DOHH2 (cell line): ENCODE data around the gene MYT1.

ENCODE experiments used
- EZH2phosphoT487 ChIP-seq: fragments of 200-600 bp; sonication (generic); IDR thresholded peaks from 2 replicates; pipeline ENCODE4 v1.6.1; 2017; ENCODE audit warnings: borderline replicate concordance, mild to moderate bottlenecking, antibody characterized with exemption, low read length, moderate library complexity, mixed read lengths
- TF ChIP-seq, protein P1 (sequence below): fragments of 200-600 bp; sonication (generic); IDR thresholded peaks from one replicate; pipeline ENCODE4 v1.5.1; 2014; ENCODE audit warnings: antibody characterized with exemption, mild to moderate bottlenecking, low read depth, low read length; ENCODE audit not compliant: poor library complexity, severe bottlenecking

GRCh38 chr20:64177384-64177783 is 13.1 kb downstream of the MYT1 start:
- TF ChIP-seq EZH2phosphoT487 = no peak
- TF ChIP-seq, protein P1, sequence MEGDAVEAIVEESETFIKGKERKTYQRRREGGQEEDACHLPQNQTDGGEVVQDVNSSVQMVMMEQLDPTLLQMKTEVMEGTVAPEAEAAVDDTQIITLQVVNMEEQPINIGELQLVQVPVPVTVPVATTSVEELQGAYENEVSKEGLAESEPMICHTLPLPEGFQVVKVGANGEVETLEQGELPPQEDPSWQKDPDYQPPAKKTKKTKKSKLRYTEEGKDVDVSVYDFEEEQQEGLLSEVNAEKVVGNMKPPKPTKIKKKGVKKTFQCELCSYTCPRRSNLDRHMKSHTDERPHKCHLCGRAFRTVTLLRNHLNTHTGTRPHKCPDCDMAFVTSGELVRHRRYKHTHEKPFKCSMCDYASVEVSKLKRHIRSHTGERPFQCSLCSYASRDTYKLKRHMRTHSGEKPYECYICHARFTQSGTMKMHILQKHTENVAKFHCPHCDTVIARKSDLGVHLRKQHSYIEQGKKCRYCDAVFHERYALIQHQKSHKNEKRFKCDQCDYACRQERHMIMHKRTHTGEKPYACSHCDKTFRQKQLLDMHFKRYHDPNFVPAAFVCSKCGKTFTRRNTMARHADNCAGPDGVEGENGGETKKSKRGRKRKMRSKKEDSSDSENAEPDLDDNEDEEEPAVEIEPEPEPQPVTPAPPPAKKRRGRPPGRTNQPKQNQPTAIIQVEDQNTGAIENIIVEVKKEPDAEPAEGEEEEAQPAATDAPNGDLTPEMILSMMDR = no peak
